GM20000 (cell line): ENCODE results near the gene NEXMIF.
A peak's percentile ranks its signal among the peaks of the same experiment; 100 is the strongest.
"Not testable (repeated sequence)": the region's sequence is repeated elsewhere in the genome, so short reads cannot be mapped to it uniquely, and the experiment has no call there.

Experiments used
- DNase-seq: peaks from one replicate; pipeline ENCODE4 v3.0.0; 2012; ENCODE audit warnings: low spot score
- TF ChIP-seq, protein P1 (sequence below): IDR thresholded peaks from 2 replicates; pipeline ENCODE4 v1.5.1; 2012; ENCODE audit warnings: mild to moderate bottlenecking, control low read depth; ENCODE audit errors: extremely low read depth, missing control alignments

NEXMIF gene

GRCh38 chrX:74784629-74785028, 140.6 kb downstream of the NEXMIF start:
- DNase-seq: no peak
- TF ChIP-seq, protein P1, sequence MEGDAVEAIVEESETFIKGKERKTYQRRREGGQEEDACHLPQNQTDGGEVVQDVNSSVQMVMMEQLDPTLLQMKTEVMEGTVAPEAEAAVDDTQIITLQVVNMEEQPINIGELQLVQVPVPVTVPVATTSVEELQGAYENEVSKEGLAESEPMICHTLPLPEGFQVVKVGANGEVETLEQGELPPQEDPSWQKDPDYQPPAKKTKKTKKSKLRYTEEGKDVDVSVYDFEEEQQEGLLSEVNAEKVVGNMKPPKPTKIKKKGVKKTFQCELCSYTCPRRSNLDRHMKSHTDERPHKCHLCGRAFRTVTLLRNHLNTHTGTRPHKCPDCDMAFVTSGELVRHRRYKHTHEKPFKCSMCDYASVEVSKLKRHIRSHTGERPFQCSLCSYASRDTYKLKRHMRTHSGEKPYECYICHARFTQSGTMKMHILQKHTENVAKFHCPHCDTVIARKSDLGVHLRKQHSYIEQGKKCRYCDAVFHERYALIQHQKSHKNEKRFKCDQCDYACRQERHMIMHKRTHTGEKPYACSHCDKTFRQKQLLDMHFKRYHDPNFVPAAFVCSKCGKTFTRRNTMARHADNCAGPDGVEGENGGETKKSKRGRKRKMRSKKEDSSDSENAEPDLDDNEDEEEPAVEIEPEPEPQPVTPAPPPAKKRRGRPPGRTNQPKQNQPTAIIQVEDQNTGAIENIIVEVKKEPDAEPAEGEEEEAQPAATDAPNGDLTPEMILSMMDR: no peak

DNA sequence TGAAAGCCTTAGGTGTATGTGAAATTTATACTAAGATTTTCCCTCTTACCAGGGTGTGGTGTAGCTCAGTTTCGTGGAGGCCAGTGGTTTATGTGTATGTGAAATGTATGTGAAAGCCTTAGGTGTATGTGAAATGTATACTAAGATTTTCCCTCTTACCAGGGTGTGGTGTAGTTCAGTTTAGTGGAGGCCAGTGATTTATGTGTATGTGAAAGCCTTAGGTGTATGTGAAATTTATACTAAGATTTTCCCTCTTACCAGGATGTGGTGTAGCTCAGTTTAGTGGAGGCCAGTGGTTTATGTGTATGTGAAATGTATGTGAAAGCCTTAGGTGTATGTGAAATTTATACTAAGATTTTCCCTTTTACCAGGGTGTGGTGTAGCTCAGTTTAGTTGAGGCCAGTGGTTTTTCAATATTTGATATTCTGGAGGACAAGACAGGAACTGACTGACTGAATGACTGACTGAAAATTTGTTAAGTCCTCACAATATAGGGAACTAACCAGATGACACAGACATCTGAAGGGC, 143.7 kb downstream of the NEXMIF start:
- TF ChIP-seq, protein P1: no peak
- DNase-seq: peak; percentile 4

- DNase-seq: peak; percentile 8
- TF ChIP-seq, protein P1: no peak
Measured at GRCh38 chrX:74779175-74779574, 146.1 kb downstream of the NEXMIF start.

- TF ChIP-seq, protein P1: no peak
- no peak for DNase-seq
Measured at GRCh38 chrX:74774988-74775387, 150.3 kb downstream of the NEXMIF start.

GRCh38 chrX:74736450-74736849, 188.8 kb downstream of the NEXMIF start:
- TF ChIP-seq, protein P1: no peak
- no peak for DNase-seq

GRCh38 chrX:74705269-74705668, 220.0 kb downstream of the NEXMIF start:
- TF ChIP-seq, protein P1: no peak
- DNase-seq: no peak

GRCh38 chrX:74701343-74701742, 223.9 kb downstream of the NEXMIF start:
- DNase-seq: not testable (repeated sequence)

DNA sequence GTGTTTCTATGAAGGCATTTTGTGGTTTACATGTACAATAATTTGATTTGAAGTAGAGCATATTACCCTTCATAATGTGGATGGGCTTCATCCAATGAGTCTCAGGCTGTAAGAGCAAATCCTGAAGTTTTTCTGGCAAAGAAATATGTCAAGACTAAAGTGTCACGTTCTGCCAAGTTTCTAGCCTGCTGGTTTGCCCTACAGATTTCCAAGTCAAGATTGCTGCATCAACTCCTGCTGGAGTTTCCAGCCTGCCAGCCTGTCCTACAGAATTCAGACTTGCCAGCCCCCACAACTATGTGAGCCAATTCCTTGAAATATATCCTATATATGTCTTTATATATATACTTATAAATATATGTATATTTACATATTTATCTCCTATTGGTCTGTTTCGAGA, 240.8 kb downstream of the NEXMIF start:
- TF ChIP-seq, protein P1: no peak

More for the DNA sequence above, 240.8 kb downstream of the NEXMIF start:
- no peak for DNase-seq
